Measurements from ENCODE around the gene PIK3R2. TPM values are rescaled to one million over a fixed set of nuclear protein-coding genes. Genes with fewer than 3 reads are reported as not detected.

The PIK3R2 gene
- total and polyA plus RNA-seq, 10 donors = 4.2 to 22.7 (median 13.9) TPM

DNA sequence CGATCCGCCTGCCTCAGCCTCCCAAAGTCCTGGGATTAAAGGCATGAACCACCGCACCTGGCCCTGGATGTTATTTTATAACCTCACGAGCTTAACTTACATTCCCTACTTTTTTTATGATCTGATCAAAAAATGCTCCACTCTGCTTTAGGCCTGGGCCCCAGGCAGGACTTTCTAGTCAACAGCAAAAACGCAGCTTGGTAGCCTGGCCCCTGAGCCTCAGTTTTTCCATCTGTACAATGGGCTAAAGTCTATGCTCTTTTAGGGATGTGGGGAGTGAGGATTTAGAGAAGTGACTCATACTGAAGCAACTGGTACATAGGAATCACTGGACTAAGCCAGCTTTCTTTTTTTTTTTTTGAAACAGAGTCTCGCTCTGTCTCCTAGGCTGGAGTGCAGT lies 11.9 kb upstream of the PIK3R2 start:
- intact Hi-C loops (cut with DNase I; ENCODE audit: low total_unique reads) = no loop called here
- no peaks in the 10 kb centered on the region for H3K27me3 ChIP-seq (replicated peaks in 1 of 7)
- H3K27ac ChIP-seq = no peak overlapping the region
- H3K4me3 ChIP-seq = no peak overlapping the region
- peaks cover 0 to 7% (median 0%) of the 10 kb centered on the region in 6 donors for H3K4me1 ChIP-seq
- TF ChIP-seq POLR2A (IDR thresholded peaks at IDR 0.05) (no peak), POLR2AphosphoS5 (IDR thresholded peaks at IDR 0.05) (no peak)
- TF ChIP-seq, protein P1, sequence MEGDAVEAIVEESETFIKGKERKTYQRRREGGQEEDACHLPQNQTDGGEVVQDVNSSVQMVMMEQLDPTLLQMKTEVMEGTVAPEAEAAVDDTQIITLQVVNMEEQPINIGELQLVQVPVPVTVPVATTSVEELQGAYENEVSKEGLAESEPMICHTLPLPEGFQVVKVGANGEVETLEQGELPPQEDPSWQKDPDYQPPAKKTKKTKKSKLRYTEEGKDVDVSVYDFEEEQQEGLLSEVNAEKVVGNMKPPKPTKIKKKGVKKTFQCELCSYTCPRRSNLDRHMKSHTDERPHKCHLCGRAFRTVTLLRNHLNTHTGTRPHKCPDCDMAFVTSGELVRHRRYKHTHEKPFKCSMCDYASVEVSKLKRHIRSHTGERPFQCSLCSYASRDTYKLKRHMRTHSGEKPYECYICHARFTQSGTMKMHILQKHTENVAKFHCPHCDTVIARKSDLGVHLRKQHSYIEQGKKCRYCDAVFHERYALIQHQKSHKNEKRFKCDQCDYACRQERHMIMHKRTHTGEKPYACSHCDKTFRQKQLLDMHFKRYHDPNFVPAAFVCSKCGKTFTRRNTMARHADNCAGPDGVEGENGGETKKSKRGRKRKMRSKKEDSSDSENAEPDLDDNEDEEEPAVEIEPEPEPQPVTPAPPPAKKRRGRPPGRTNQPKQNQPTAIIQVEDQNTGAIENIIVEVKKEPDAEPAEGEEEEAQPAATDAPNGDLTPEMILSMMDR (IDR thresholded peaks at IDR 0.05 in 8 of 11, conservative IDR thresholded peaks at IDR 0.05 in 3 of 11) = no peak
- DNase-seq = no peak
- H3K36me3 ChIP-seq = peaks cover 0 to 99% (median 93%) of the 10 kb centered on the region in 6 donors
- WGBS, 5 donors = 94 to 98% (median 95%) methylated on average over 6 of the region's 6 CpGs
- H3K9me3 ChIP-seq = no peaks in the 10 kb centered on the region

DNA sequence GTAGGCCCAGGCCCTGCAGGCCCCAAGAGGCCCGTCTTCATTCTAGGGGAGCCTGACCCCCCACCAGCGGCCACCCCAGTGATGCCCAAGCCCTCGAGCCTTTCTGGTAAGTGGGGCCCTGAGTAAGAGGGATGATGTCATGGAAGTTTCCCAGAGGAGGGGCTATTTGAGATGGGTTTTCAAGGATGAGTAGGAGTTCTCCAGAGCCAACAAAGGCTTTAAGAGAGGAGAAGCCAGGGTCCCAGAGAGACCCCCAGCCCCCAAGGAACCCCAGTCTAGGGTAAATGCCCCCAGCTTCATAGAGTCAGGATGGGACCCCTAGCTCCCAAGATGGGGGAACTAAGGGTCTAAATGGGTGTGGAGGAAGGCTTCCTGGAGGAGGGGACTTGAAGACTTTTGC lies 9.1 kb upstream of the PIK3R2 start:
- no peak overlapping the region for H3K27ac ChIP-seq
- DNase-seq = no peak
- TF ChIP-seq POLR2A (IDR thresholded peaks at IDR 0.05) = no peak
- TF ChIP-seq, protein P1 (IDR thresholded peaks at IDR 0.05 in 8 of 11, conservative IDR thresholded peaks at IDR 0.05 in 3 of 11) = no peak
- TF ChIP-seq POLR2AphosphoS5 (IDR thresholded peaks at IDR 0.05) = no peak
- H3K9me3 ChIP-seq = no peaks in the 10 kb centered on the region
- peaks cover 0 to 99% (median 94%) of the 10 kb centered on the region in 6 donors for H3K36me3 ChIP-seq
- no peak overlapping the region for H3K4me3 ChIP-seq
- whole genome bisulfite sequencing, 5 donors = 83 to 98% (median 93%) methylated on average over 2 to 3 of the region's 3 CpGs
- H3K4me1 ChIP-seq = no peaks in the 10 kb centered on the region
- intact Hi-C loops (cut with DNase I; ENCODE audit: low total_unique reads) = no loop called here
- no peaks in the 10 kb centered on the region for H3K27me3 ChIP-seq (replicated peaks in 1 of 7)

DNA sequence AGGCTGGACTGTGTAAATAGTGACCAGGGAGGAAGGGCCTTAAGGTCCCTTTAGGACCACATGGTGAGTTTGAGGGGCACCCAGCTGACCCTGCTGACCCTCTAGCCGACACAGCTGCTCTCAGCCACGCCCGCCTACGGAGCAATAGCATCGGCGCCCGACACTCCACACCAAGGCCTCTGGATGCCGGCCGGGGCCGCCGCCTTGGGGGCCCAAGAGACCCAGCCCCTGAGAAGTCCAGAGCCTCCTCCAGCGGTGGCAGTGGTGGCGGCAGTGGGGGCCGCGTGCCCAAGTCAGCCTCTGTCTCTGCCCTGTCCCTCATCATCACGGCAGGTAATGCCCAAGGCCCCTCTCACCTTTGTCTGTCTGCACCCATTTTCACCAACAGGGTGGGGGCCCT lies 8.6 kb upstream of the PIK3R2 start:
- intact Hi-C loops (cut with DNase I; ENCODE audit: low total_unique reads) = no loop called here
- H3K36me3 ChIP-seq = peaks cover 0 to 99% (median 94%) of the 10 kb centered on the region in 6 donors
- H3K27ac ChIP-seq = no peak overlapping the region
- 71 to 94% (median 93%) methylated on average over 1 to 16 of the region's 16 CpGs for WGBS, 5 donors
- no peaks in the 10 kb centered on the region for H3K27me3 ChIP-seq (replicated peaks in 1 of 7)
- TF ChIP-seq POLR2A (IDR thresholded peaks at IDR 0.05) (no peak), POLR2AphosphoS5 (IDR thresholded peaks at IDR 0.05) (peak in 1 of 3 donors; percentile 26)
- H3K4me1 ChIP-seq = peaks cover 0 to 4% (median 0%) of the 10 kb centered on the region in 6 donors
- no peak for DNase-seq
- H3K4me3 ChIP-seq = no peak overlapping the region
- H3K9me3 ChIP-seq = no peaks in the 10 kb centered on the region

DNA sequence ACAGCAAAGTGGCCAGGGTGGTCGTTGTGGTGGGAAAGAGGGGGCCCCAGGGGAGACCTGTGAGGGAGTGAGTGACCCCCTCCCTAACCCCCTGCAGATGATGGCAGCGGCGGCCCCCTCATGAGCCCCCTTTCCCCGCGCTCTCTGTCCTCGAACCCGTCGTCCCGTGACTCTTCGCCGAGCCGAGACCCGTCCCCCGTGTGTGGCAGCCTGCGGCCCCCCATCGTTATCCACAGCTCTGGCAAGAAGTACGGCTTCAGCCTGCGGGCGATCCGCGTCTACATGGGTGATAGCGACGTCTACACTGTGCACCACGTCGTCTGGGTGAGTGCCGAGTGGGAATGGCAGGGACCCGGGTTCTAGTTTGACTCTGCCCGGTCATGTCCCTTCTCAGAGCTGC lies 8.1 kb upstream of the PIK3R2 start:
- peaks cover 0 to 7% (median 0%) of the 10 kb centered on the region in 6 donors for H3K4me1 ChIP-seq
- 96 to 99% (median 97%) methylated on average over 28 of the region's 28 CpGs for WGBS, 5 donors

More for the DNA sequence above, 8.1 kb upstream of the PIK3R2 start:
- DNase-seq = no peak
- TF ChIP-seq POLR2AphosphoS5 (IDR thresholded peaks at IDR 0.05) = peak in 1 of 3 donors; percentile 32
- TF ChIP-seq, protein P1 (IDR thresholded peaks at IDR 0.05 in 8 of 11, conservative IDR thresholded peaks at IDR 0.05 in 3 of 11) = no peak
- H3K27me3 ChIP-seq (replicated peaks in 1 of 7) = no peaks in the 10 kb centered on the region
- no peaks in the 10 kb centered on the region for H3K9me3 ChIP-seq
- H3K4me3 ChIP-seq = no peak overlapping the region
- intact Hi-C loops (cut with DNase I; ENCODE audit: low total_unique reads) = no loop called here
- no peak overlapping the region for H3K27ac ChIP-seq
- peaks cover 0 to 100% (median 94%) of the 10 kb centered on the region in 6 donors for H3K36me3 ChIP-seq
